Large intestine (tissue), 3 donors: ENCODE measurements around the gene CPA5. TPM values are rescaled to one million over a fixed set of nuclear protein-coding genes. Genes with fewer than 3 reads are reported as not detected.

ENCODE experiments used
- DNase-seq, 2 donors: peaks; one replicate each; pipeline versions ENCODE4 v3.0.0 to v3.0.0-alpha.2; 2013
- H3K27ac ChIP-seq: one replicate; pipeline ENCODE4 v1.5.1; 2013; ENCODE audit warnings: low read length
- H3K27me3 ChIP-seq: 2 replicates; pipeline ENCODE4 v1.6.1; 2013; ENCODE audit warnings: low read length; ENCODE audit not compliant: control insufficient read depth, insufficient read depth
- H3K36me3 ChIP-seq: 2 replicates; pipeline ENCODE4 v1.6.1; 2013; ENCODE audit warnings: low read length; ENCODE audit not compliant: control insufficient read depth, insufficient read depth
- H3K4me1 ChIP-seq: one replicate; pipeline ENCODE4 v1.6.1; 2013; ENCODE audit warnings: low read length; ENCODE audit not compliant: control insufficient read depth, insufficient read depth
- H3K4me3 ChIP-seq: one replicate; pipeline ENCODE4 v1.5.1; 2013; ENCODE audit warnings: low read length
- H3K9me3 ChIP-seq: one replicate; pipeline ENCODE4 v1.6.1; 2013; ENCODE audit warnings: mild to moderate bottlenecking, low read depth, low read length, moderate library complexity; ENCODE audit not compliant: control insufficient read depth
- WGBS: methylation state at CpG from one replicate; pipeline ENCODE4 v1.1.5; 2013; ENCODE audit warnings: low lambda C conversion rate; ENCODE audit not compliant: insufficient coverage; 5-methylcytosine and 5-hydroxymethylcytosine counted together
- polyA plus RNA-seq: library from polyadenylated mRNA; unstranded; fragments of 120-200 nt; gene quantifications from one replicate; pipeline ENCODE4 v1.2.1, GENCODE V29; 2013

The CPA5 gene
- polyA plus RNA-seq, 1 donor = 0.15 TPM

DNA sequence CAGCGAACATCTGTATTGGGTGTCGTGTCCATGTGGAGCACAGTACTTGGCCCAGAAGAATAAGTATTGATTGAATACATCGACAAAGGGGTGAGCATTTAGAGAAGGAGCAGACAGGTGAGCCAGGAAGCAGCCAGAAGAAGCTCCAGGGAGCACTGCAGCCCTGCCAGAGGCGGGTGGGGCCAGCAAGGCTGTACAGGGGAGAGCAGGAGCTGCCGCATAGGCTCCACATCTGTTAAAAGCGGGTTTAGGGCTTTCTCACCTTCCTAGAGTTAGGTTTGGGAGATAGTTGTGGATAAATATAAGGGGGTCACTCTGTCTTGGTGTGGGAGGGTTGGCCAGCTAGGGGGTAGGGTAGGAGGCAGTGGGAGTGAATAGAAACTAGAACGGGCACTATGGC lies 34.4 kb downstream of the CPA5 start:
- peaks cover 25% of the 10 kb centered on the region for H3K4me1 ChIP-seq
- H3K4me3 ChIP-seq = no peak overlapping the region
- H3K9me3 ChIP-seq = peaks cover 12% of the 10 kb centered on the region
- H3K27ac ChIP-seq = no peak overlapping the region
- DNase-seq = no peak
- WGBS = no CpG with 5 or more reads among the region's 7 CpGs
- H3K36me3 ChIP-seq = no peaks in the 10 kb centered on the region
- no peaks in the 10 kb centered on the region for H3K27me3 ChIP-seq

DNA sequence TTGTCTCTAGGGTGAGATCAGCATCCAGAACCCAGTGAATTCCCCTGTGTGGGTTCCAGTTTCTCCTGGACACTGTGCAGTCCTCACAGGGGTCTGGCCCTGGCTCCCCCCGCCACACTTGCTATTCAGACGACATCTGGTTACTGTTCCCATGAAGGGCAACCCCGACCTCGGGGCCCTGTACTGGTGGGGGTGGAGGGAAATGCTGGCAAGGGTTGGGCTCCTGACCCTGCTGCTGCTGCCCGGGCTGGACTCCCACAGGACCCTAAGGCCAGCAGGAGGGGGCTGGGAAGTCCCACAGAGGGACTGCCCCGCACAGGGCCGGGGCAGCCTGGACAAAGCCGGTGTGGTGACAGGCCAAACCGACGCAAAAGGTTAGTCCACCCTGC lies 34.9 kb downstream of the CPA5 start:
- no peak for DNase-seq
- no CpG with 5 or more reads among the region's 10 CpGs for WGBS
- peaks cover 20% of the 10 kb centered on the region for H3K4me1 ChIP-seq
- H3K4me3 ChIP-seq = no peak overlapping the region
- no peaks in the 10 kb centered on the region for H3K27me3 ChIP-seq
- H3K27ac ChIP-seq = no peak overlapping the region
- peaks cover 12% of the 10 kb centered on the region for H3K9me3 ChIP-seq
- no peaks in the 10 kb centered on the region for H3K36me3 ChIP-seq

GRCh38 chr7:130379921-130380860 lies 35.6 kb downstream of the CPA5 start, which contains the start of gene CPA1:
CPA1 (plus strand) TSS chr7:130380494; CDS start chr7:130380521, 27 bp downstream.
- no CpG with 5 or more reads among the region's 20 CpGs for WGBS
- Histone ChIP-seq H3K4me3 (no peak within 1 kb of the TSS), H3K27ac (no peak within 1 kb of the TSS), H3K4me1 (peaks cover 19% of the 10 kb centered on the region), H3K27me3 (no peaks in the 10 kb centered on the region), H3K36me3 (no peaks in the 10 kb centered on the region), H3K9me3 (peaks cover 12% of the 10 kb centered on the region)
- no peak for DNase-seq

DNA sequence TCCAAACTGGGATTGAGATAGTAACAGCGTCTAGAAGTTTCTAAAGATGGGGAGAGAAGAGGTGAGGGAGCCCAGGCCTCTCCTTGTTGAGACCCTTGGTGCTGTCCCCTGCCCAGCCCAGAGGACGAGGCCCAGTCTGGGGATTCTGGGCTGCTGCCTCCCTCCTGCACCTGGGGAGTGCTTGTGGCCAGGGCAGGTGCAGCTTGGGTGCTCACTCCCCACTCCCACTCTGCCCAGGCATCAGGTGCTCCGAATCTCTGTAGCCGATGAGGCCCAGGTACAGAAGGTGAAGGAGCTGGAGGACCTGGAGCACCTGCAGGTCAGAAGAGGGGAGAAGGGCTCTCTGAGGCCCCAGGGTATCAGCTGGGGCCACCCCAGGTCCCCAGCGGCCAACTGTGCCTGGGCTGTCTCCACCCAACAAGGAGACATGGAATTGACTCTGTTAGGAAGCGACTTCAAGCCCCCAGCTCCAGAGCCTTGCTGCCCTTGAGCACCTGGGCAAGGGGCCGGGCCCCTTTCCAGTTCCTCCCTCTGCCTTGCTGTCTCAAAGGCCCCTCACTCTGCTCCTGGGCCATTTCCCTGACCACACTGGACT lies 36.3 kb downstream of the CPA5 start:
- DNase-seq = no peak
- Histone ChIP-seq H3K4me1 (peaks cover 19% of the 10 kb centered on the region), H3K27ac (no peak overlapping the region), H3K4me3 (no peak overlapping the region), H3K36me3 (no peaks in the 10 kb centered on the region), H3K27me3 (no peaks in the 10 kb centered on the region), H3K9me3 (peaks cover 12% of the 10 kb centered on the region)
- 83% methylated on average over 1 of the region's 7 CpGs for WGBS

DNA sequence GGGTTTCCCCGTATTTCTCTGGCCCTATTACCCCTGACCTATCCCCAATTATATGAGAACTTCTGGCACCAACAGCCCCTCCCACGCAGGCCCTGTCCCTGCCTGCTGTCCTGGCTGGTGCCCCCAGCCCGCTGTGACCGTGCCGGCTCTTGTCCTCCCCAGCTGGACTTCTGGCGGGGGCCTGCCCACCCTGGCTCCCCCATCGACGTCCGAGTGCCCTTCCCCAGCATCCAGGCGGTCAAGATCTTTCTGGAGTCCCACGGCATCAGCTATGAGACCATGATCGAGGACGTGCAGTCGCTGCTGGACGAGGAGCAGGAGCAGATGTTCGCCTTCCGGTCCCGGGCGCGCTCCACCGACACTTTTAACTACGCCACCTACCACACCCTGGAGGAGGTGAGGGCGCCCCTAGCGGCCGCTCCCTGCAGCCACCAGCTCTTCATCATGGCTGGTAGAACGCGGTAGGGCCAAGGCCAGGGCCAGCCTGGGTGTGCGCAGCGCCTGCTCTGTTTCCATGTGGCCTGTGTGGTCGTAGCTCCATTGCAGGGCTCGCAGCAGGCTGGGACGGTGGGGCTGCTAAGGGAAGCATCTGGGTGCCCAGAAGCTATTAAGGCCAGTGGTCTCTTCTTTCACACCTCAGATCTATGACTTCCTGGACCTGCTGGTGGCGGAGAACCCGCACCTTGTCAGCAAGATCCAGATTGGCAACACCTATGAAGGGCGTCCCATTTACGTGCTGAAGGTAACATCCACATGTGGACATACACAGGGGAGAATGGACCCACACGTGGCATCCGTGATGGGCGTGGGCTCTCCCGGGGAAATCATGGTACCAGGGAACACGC lies 37.1 kb downstream of the CPA5 start:
- Histone ChIP-seq H3K9me3 (peaks cover 12% of the 10 kb centered on the region), H3K4me1 (peaks cover 19% of the 10 kb centered on the region), H3K4me3 (no peak overlapping the region), H3K36me3 (no peaks in the 10 kb centered on the region), H3K27ac (no peak overlapping the region), H3K27me3 (no peaks in the 10 kb centered on the region)
- 100% methylated on average over 1 of the region's 41 CpGs for WGBS
- no peak for DNase-seq

DNA sequence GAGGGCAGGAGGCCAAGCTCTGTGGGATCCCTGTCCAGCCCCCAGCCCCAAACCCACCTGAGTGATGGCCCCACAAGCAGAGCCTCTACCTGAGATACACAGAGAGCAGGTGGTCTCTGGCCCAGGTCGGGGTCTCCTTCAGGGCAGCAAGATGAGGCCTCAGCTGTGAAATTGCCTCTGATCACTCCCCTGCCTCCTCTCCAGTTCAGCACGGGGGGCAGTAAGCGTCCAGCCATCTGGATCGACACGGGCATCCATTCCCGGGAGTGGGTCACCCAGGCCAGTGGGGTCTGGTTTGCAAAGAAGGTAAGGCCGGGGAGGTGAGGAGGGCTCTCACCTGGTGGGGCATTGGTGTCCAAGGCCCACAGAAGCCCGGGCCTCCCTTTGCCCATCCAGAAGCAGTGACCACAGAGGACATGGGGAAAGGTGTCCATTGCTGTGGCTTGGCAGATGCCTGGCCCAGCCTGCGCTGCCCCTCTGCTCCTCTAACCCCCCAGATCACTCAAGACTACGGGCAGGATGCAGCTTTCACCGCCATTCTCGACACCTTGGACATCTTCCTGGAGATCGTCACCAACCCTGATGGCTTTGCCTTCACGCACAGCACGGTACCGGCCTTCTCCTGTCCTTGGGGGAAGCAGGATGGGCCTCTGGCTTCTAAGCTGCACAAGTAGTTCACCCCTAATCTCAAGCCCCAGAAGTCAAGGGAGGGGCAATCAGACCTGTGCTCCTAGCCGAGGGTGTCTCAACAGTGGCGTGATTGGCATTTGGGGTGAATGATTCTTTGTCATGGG lies 38.8 kb downstream of the CPA5 start:
- DNase-seq = no peak
- WGBS = no CpG with 5 or more reads among the region's 18 CpGs
- H3K4me1 ChIP-seq = peaks cover 19% of the 10 kb centered on the region
- H3K27me3 ChIP-seq = no peaks in the 10 kb centered on the region
- no peak overlapping the region for H3K27ac ChIP-seq
- H3K4me3 ChIP-seq = no peak overlapping the region
- no peaks in the 10 kb centered on the region for H3K36me3 ChIP-seq
- peaks cover 5% of the 10 kb centered on the region for H3K9me3 ChIP-seq

DNA sequence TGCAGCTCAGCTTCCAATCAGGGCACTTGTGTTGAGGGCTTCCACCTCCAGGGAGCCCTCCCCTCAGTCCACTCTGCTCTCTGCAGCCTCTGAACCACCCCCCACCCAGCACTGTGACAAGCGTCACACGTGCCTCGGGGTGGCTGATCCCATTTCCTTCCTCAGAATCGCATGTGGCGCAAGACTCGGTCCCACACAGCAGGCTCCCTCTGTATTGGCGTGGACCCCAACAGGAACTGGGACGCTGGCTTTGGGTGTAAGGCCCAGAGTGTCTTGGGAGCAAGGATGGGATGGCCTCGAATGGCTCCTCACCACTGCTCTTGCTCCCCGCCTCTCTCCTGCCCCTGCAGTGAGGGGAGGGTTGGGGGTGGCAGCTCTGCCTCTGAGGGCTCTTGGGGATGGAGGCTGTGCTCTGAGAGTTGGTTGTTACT lies 39.8 kb downstream of the CPA5 start:
- Histone ChIP-seq H3K36me3 (no peaks in the 10 kb centered on the region), H3K27ac (no peak overlapping the region), H3K4me3 (no peak overlapping the region), H3K4me1 (peaks cover 18% of the 10 kb centered on the region), H3K27me3 (no peaks in the 10 kb centered on the region), H3K9me3 (peaks cover 5% of the 10 kb centered on the region)
- WGBS = no CpG with 5 or more reads among the region's 10 CpGs
- DNase-seq = no peak

DNA sequence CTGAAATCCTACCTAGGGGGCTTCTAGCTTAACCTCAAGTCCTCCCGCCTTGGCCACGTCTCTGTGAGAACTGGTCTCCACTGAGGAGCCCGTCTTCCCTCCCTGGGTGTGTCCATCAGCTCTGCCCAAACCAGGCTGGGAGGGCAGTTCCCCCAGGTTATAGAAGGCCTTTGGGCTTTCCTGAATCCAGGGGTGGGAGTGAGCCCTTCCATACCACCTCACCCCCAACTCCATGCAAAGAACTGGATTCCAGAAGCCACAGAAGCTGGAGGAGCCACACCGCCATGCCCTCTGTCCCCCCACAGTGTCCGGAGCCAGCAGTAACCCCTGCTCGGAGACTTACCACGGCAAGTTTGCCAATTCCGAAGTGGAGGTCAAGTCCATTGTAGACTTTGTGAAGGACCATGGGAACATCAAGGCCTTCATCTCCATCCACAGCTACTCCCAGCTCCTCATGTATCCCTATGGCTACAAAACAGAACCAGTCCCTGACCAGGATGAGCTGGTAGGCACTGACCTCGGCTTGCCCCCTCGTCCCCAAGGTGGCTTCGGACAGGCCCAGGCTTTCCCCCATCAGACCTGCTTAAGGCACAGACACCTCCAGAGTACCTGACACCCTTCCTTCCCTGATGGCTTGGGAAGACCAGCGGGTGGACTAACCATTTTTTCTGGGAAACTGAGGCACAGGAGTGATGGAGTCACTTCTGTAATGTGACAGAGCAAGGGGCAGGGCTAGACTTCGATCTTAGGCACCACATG lies 40.4 kb downstream of the CPA5 start:
- WGBS = no CpG with 5 or more reads among the region's 13 CpGs

DNA sequence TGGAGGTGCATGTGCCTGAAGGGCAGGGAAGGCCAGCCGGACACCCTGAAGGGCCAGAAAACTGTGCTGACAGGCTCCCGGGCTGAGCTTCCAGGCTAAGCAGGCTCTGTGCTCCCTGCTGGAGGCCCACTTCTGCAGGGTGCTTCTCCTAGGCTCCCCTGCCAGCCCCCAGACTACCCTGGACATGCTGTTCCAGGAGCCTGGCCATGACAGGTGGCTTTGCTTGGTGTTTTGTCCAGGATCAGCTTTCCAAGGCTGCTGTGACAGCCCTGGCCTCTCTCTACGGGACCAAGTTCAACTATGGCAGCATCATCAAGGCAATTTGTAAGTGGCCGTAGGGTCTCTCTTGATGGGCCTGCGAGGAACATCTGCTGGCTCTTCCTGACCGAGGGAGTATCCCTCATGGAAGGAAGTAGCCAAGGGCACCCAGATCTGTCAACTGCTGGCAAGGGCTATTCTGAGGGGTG lies 41.0 kb downstream of the CPA5 start:
- no peak overlapping the region for H3K4me3 ChIP-seq
- WGBS = no CpG with 5 or more reads among the region's 6 CpGs
- H3K27ac ChIP-seq = no peak overlapping the region

More for the DNA sequence above, 40.4 kb downstream of the CPA5 start:
- Histone ChIP-seq H3K4me1 (peaks cover 15% of the 10 kb centered on the region), H3K27me3 (no peaks in the 10 kb centered on the region), H3K27ac (no peak overlapping the region), H3K4me3 (no peak overlapping the region), H3K9me3 (peaks cover 5% of the 10 kb centered on the region), H3K36me3 (no peaks in the 10 kb centered on the region)
- DNase-seq = no peak

More for the DNA sequence above, 41.0 kb downstream of the CPA5 start:
- Histone ChIP-seq H3K9me3 (peaks cover 5% of the 10 kb centered on the region), H3K4me1 (peaks cover 9% of the 10 kb centered on the region), H3K27me3 (no peaks in the 10 kb centered on the region), H3K36me3 (no peaks in the 10 kb centered on the region)
- DNase-seq = no peak
